HG02642 (cell line): ENCODE results near the gene VWA3B.
"Not testable (repeated sequence)": the region's sequence is repeated elsewhere in the genome, so short reads cannot be mapped to it uniquely, and the experiment has no call there.

Source experiments
- ATAC-seq: cut with Tn5 transposase; IDR thresholded peaks from one replicate; pipeline ENCODE4 v1.9.1; 2021; ENCODE audit warnings: mild to moderate bottlenecking; ENCODE audit not compliant: unreplicated experiment, poor library complexity

VWA3B gene

DNA sequence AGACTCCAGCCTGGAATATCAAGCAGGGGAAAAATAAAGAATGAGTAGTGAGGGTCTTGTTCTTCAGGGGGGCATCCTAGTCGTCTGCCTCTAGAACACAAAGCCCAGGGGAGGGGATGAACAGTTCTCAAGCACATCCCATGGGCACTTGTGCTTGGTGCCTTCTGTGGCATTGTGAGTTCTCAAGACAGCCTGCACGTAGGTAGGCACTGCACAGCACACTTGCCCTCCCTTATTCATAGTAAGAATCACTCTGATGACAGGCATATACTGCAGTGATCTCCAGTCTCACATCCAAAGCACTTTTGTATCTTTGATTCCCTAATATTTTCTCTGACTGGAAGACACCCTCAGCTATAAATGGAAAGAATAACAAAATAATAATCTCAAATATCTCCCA lies 154.6 kb downstream of the VWA3B start:
- ATAC-seq = no peak

DNA sequence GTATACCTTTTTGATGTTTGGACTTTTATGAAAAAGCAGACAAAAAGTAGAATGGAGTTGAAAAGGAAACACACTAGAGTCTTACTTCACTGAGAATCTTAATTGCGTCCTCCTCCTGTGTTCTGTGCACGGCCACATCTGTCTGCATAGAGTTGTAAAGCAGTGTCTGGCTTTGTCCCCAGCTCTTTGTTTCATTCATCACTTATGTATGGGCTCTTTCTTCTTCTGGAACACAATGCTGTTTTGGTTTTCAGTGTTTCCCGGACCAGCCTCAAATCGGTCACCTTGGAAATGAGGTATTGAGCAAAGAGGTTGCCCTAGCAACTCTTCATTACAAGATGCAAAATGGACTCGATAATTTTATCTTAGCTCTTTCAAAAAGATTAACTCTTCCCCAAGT lies 155.0 kb downstream of the VWA3B start:
- ATAC-seq = no peak

DNA sequence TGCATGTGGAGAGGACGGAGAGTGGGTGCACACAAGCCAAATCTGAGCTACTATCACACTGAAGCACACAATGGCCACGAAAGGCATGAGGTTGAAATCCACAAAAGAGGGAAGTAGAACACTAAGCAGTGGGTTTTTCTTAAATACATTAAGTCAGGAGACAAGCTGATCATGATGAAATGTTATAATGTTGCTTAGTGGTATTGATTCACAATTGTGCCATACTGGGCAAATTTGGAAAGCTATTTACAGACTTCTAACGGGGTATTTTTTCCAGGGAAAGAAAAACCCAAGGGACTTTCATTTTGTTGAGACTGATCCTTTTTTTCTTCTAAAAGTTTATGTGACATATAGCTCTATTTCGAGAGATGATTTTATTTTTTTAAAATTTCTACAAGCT lies 158.5 kb downstream of the VWA3B start:
- no peak for ATAC-seq

DNA sequence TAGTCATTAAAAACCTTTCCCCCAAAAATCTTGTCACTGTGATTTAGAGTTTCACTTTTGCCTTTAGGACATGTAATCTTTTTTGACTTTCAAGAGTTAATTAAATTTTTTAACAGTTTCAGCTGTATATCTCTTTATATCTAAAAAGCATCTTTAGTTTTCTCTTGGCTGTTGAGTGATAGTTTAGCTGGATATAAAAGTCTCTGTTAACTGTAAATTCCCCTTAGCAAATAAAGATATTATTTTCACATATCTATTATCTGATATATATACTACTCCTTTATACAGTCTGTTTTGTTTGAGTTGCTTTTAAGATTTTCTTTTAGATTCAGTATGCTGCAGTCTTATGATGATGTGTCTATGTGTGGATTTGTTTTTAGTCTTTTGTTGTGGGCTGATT lies 160.4 kb downstream of the VWA3B start:
- no peak for ATAC-seq

DNA sequence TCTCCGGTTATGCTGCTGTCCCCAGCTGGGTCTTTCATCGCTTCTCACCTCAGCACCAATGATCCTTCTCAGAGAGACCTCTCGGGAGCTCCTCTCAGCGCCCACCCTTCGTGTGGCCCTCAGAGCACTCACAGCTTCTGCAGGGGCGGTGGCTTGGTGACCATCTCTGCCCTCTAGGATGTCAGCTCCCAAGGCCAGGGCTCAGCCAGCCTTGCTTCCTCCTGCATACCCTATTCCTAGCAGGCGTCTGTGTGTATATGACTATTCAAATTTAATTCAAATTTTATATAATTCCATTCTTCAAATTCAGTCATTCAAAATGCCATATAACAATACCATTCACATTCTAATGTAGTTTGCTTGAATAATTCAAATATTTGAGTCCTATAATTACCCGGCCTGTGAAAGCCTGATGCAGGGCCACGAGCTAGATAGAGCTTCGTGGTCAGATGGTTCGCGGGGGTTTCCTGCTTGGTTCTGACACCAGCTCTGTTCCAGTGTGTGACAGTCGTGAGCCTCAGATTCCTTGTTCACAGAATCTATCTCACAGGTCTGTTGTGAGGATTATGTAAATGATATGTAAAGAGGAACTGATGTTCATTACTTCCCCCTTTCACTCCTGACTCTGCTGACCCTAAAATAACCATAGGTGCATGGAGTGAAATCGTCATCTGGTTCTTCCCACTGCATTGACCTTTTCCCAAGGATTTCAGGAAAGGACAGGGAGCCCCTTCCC lies 165.2 kb downstream of the VWA3B start:
- ATAC-seq = no peak

DNA sequence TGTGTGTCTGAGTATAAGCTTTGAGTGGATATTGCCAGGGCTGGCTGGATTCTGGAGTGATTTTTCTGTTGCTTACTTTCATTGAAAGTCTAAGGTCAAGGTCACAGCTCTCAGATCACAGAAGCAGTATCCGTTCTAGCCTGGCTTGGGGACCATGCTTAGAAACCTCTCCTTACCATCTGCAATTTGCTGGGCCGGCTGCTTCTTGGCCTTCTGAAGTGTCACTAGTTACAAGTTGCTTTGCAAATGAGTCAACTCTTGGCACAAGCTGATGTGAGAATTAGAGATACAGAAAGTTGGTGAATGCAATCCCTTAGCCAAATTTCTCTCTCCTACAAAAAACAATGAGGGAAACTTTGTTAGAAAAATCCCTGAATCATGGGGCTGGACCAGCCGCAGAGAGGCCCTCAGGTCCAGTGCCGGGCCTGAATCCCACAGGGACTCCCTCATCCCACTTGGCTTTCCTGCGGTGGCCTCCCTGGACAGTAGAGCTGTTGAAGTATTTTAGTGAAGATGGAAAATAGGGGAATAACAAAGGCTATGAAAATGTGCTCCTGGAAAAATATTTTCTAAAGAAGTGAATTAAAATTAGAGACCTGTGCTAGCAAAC lies 166.6 kb downstream of the VWA3B start:
- ATAC-seq = no peak

DNA sequence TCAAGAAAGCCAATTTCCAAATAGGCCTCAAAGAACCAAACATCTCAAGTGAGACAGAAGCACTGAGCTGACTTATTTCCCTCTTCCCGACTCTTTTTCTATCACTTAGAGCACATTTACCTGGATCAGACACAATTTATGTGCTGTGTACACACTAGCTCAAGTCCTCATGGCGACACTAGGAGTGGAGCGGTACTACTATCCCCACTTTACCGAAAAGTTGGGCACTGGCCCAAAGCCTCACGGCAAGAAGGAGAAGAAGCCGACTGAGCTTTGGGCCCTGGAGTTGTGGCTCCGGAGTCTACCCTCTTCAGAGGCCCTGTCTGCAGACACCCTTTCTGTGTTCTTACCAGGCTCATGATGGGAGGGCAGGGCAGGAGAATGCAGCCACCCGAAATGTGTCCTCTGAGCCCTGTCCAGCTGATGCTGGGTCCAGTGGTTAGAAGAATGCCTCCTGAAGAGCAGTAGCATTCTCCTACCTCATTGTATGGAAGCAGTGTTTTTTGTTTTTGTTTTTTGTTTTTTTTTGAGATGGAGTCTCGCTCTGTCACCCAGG lies 167.6 kb downstream of the VWA3B start:
- no peak for ATAC-seq

DNA sequence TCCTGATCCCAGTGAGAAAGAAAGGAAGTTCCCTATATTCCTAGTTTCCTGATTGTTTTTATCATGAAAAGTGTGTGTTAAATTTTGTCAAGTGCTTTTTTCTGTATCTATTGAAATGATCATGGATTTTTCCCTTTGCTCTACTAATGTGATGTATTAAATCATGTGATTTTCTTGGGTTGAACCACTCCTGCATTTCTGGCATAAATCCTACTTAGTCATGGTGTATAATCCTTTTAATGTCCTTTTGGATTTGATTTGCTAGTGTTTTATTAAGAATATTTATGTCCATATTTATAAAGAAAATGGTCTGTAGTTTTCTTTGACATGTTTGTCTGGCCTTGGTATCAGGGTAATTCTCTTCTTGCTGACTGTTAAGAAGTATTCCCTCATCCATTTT lies 171.9 kb downstream of the VWA3B start:
- ATAC-seq = no peak

DNA sequence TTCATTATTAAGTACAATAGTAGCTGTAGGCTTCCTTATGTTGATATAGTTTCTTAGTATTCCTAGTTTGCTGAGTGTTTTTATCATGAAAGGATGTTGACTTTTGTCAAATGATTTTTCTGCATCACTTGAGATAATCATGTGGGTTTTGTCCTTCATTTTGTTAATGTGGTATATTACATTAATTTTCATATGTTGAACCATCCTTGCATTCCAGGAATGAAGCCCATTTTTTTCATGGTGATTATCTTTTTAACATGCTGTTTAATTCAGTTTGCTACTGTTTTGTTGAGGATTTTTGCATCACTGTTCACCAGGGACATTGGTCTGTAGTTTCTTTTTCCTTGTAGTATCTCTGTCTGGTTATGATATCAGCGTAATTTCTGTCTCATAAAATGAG lies 176.4 kb downstream of the VWA3B start:
- ATAC-seq = no peak

DNA sequence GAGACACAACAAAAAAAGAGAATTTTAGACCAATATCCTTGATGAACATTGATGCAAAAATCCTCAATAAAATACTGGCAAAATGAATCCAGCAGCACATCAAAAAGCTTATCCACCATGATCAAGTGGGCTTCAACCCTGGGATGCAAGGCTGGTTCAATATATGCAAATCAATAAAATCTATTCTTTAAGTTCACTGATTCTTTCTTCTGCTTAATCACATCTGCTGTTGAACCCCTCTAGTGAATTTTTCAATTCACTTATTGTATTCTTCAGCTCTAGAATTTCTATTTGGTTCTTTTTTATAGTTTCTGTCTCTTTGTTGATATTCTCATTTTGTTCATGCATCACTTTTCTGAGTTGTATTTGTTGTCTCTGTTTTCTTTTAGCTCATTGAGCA lies 181.3 kb downstream of the VWA3B start:
- not testable (repeated sequence) for ATAC-seq

DNA sequence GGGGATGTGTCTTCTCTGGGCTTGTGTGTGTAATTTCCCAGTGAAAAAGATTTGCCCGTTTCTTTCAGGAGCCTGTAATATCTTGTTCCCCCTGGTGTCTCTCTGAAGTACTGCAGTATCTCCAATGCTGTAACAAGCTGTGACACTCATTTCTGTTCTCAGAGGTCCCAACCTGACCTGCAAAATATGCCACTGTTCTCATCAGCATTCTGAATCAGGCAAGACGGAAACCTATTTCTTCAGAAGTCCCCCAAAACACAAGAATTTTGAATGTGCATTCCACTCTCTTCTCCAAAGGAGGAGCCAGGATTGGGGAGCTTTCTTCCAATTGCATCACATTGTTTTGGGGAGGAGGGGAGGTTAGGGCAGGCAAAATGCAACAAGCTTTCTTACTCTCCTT lies 182.3 kb downstream of the VWA3B start:
- no peak for ATAC-seq

DNA sequence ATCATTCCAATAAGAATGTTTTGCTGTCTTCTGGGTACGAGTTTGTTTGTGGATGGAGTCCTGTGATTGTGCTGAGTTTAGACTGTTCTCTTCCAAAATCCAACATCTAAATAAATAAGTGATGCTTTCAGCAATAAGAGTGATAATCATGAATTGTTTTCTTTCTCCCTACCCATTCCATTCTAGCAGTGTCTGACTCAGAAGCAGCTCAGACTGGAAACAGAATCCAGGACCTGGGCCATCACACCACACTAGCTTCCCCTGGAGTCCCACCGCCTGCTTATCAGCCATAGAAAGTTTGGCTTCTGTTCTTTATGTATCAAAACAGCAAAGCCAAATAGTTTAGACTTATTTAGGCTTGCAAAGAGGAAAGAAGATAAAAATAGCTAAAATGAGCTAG lies 182.9 kb downstream of the VWA3B start:
- ATAC-seq = no peak

DNA sequence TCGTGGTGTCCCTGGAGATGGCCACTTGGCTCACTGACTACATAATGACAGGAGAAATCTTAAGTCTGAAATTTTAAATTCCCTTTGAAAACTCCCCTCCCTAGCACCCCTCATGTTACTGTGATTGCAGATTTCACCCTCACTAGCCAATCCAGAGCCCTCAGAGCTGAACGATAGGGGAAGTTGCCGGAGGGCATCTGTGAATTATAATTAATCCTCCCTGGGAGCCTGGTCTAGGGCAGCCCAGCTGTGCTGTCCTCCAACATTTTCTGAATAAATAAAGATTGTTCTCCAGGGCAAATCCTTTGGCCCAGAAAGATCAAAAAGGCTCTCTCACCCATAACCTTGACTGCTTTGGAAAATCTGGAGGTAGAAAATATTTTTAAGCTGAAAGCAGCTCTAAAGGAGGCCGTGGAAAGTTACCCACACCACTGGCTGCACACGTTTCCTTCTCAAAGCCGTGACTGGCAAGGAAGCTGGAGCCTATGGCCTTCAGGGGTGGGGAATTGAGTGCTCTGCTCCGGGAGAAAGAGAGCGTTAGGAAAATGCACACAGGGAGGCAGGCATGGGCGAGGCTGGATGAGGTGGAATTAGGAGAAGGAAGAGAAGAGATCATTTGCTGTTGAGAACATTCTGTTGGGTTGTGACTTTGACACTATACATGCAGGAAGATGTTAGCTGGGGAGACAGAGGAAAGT lies 190.3 kb downstream of the VWA3B start:
- no peak for ATAC-seq

DNA sequence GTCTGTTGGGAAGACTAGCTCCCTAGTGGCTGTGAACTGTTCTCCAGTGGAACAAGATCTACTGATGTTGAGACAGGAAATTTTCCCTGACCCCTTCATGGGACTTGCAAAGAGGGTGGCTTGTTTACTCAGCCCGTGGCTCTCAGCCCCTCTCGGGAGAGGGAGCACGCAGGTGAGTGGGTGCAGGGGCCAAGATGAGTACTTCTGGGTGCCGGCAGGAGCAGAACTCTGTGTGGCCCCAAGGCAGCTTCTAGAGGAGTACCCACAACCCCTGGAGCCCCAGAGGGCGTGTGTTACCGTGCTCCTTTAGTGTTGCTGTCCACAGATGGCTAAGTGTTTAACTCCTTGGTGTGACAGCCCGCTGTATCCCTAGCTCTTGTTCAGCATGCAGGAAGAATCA lies 191.1 kb downstream of the VWA3B start:
- ATAC-seq = no peak

DNA sequence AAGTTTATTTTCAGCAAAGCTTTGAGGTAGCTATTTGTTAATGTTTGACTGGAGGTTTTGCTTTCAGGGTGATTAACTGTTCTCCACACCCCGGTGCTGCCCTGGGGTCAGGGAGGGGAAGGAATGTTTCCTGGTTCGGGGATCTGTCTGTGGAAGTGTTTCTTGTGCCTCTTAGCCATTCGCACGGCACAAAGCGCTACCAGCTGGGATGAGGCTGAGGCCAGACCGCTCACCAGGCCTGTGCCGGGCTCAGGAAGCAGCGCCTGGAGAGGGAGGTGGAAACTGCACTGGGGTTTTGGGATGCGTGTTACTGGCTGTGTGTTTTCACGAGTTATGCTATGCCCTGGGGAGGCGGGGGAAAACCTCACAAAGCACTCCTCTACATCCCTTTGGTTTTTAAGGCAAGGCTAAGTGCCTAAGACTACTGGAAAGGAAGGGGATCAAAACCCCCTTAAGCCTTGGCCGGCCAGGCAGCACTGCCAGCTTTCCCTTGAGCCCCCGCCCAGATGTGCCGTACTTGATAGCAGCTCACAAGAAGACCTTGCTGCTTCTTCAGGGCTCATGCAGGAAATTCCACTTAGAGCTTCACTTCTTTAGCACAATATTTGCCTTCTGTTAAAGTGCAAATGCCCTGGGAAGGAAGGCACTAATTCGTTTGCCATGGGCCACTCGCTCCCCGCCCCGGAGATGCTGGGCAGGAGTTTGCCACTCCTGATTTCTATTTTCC lies 193.6 kb downstream of the VWA3B start:
- ATAC-seq = peak; percentile 61

DNA sequence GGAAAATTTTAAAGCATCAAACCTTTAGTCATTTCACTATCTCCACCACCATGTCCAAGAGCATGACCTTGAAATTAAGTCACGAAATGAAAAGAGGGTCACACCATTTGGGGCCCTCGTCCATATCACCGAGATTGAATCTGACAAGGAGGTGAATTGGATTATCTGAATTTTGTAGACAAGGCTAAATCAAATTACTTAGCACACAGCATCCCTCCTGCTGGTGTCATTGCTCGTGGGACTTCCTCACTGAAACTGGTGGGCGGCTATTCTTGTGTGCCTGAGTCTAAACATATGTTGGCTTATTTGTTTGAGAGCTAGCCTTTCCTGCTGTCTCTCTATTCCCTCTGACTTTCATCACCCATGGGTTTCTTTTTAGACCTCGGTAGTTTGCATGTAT lies 194.6 kb downstream of the VWA3B start:
- no peak for ATAC-seq

DNA sequence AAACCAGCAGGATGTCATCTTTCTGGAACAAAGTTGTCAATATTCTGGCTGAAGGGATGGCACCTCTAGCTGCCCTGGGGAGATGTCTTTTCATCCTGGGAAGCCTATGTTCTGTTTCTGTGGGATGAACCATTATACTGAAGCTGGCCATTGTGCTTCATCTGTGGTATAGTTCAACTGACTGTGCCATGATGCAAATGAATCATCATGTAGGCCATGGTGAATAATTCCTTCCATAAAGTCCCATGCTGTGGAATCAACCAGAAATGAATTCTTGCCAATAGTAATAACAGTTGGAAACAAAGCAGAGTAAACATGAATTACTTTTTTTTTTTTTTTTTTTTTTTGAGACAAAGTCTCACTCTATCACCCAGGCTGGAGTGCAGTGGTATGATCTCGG lies 195.1 kb downstream of the VWA3B start:
- no peak for ATAC-seq

DNA sequence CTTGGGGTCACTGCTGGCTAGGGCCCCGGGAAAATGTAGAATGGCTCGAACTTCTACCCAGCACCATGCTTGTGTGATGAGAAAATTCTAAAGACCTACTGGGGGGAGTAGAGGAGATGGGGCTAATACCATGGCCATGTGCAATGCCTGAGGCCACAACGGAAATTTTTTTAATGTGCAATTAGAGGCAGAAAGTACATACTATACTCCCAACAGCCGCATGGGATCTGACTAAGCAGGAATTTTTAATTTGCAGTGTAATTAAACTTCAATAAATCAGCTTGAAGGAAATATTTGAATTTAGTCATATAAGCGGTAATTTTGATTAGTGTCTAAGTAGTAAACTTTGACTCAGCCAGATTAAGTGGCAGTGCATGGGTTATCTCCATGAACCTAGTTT lies 206.1 kb downstream of the VWA3B start:
- no peak for ATAC-seq

DNA sequence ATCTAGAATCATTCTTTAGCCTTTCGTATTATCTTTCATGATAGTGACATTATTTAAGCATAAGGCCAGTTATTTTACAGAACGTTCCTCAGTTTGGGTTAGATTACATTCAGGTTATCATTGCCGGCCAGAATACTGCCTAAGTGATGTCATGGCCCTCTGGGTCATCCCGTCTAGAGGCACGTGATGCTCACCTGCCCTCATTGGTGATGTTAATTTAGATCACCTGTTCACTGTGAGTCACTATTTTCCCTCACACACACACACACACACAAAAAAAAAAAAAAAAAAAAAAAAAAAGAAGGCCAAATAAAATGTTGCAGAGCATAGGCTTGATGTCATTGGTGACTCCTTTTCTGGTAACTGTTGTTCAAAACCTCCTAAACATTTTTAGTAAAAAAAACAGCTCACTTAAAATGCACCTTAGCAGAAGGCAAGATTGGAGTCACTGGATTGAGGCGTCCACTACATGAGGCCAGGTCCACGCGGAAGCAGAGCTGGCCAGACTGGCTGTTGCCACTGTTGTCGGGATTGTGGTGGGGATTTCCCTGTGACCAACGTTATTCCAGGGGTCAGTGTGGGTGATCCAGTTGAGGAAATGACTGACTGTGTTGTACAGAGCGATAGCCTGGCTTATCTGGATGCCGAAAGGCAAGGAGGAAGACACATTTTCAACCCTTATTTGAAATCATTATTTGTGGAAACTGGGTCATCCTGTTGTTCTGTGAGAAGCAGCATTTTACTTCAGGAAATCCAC lies 207.1 kb downstream of the VWA3B start:
- no peak for ATAC-seq

DNA sequence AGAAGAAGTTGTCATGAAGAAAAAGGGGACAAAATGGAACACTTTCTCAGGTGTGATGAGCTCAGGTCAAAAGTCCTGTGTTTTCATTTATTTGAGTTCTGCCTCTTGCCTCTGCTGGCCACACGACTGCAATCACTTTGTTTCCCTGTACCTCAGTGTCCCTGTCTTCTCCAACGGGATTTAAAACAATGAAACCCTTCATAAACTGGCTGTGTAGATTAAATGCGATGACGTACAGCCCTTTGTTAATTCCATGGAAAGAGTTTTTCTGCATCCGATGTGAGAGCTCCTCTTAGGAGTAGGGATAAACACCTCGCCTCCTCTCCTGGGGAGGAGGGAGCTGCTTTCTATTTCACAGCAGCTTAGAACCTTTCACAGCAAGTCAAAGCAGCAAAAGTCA lies 207.7 kb downstream of the VWA3B start:
- ATAC-seq = no peak
